ENCODE results near the gene PDZD4. TPM values are rescaled to one million over a fixed set of nuclear protein-coding genes. Genes with fewer than 3 reads are reported as not detected.
A peak's percentile ranks its signal among the peaks of the same experiment; 100 is the strongest.

PDZD4 gene
- total and polyA plus RNA-seq, 5 donors: 3.6 to 6.9 (median 4.7) TPM

- Histone ChIP-seq H3K9me3 (ENCODE audit: control insufficient read depth, low read length) (no peaks in the 10 kb centered on the region), H3K4me3 (ENCODE audit: low read length) (no peak overlapping the region), H3K27ac (ENCODE audit: low read length) (no peak overlapping the region), H3K27me3 (ENCODE audit: control insufficient read depth, insufficient read depth) (no peaks in the 10 kb centered on the region), H3K4me1 (ENCODE audit: control insufficient read depth, insufficient read depth, low read length) (no peaks in the 10 kb centered on the region)
- intact Hi-C loops (cut with DNase I): loop anchor here in 2 of 4 donors (10.0 kb wide), 1 partner anchor 186 kb away; no protein-coding TSS in a partner anchor
- peak; percentile 12 to 60 (median 46) for DNase-seq
- no peak for ATAC-seq
- WGBS: 75% methylated on average over 22 of the region's 22 CpGs
Observed at GRCh38 chrX:153768311-153769157, 61.8 kb downstream of the PDZD4 start.

GRCh38 chrX:153767674-153768055 lies 62.7 kb downstream of the PDZD4 start:
- Histone ChIP-seq H3K4me1 (ENCODE audit: control insufficient read depth, insufficient read depth, low read length) (no peaks in the 10 kb centered on the region), H3K4me3 (ENCODE audit: low read length) (no peak overlapping the region), H3K9me3 (ENCODE audit: control insufficient read depth, low read length) (no peaks in the 10 kb centered on the region), H3K27me3 (ENCODE audit: control insufficient read depth, insufficient read depth) (no peaks in the 10 kb centered on the region), H3K27ac (ENCODE audit: low read length) (no peak overlapping the region)
- WGBS: 95% methylated on average over 20 of the region's 20 CpGs
- intact Hi-C loops (cut with DNase I): loop anchor here in 2 of 4 donors (10.0 kb wide), 1 partner anchor 187 kb away; no protein-coding TSS in a partner anchor
- ATAC-seq (no peak), DNase-seq (peak in 1 of 3 donors; percentile 49)

GRCh38 chrX:153766871-153767673 lies 63.3 kb downstream of the PDZD4 start:
- Histone ChIP-seq H3K4me1 (ENCODE audit: control insufficient read depth, insufficient read depth, low read length) (no peaks in the 10 kb centered on the region), H3K27me3 (ENCODE audit: control insufficient read depth, insufficient read depth) (no peaks in the 10 kb centered on the region), H3K4me3 (ENCODE audit: low read length) (no peak overlapping the region), H3K9me3 (ENCODE audit: control insufficient read depth, low read length) (no peaks in the 10 kb centered on the region), H3K27ac (ENCODE audit: low read length) (no peak overlapping the region)
- intact Hi-C loops (cut with DNase I): loop anchor here in 2 of 4 donors (10.0 kb wide), 1 partner anchor 188 kb away; no protein-coding TSS in a partner anchor
- DNase-seq: peak; percentile 24 to 62 (median 35)
- WGBS: 88% methylated on average over 56 of the region's 56 CpGs
- ATAC-seq: no peak

GRCh38 chrX:153766098-153766817 lies 64.1 kb downstream of the PDZD4 start:
- 35% methylated on average over 21 of the region's 21 CpGs for WGBS
- Histone ChIP-seq H3K4me3 (ENCODE audit: low read length) (peak overlapping the region; percentile 20), H3K27ac (ENCODE audit: low read length) (peak overlapping the region; percentile 49), H3K4me1 (ENCODE audit: control insufficient read depth, insufficient read depth, low read length) (no peaks in the 10 kb centered on the region), H3K27me3 (ENCODE audit: control insufficient read depth, insufficient read depth) (no peaks in the 10 kb centered on the region), H3K9me3 (ENCODE audit: control insufficient read depth, low read length) (no peaks in the 10 kb centered on the region)
- intact Hi-C loops (cut with DNase I): loop anchor here in 2 of 4 donors (10.0 kb wide), 1 partner anchor 189 kb away; no protein-coding TSS in a partner anchor
- ATAC-seq (peak in 1 of 2 donors; percentile 6), DNase-seq (peak; percentile 29 to 63 (median 49))

- Histone ChIP-seq H3K4me1 (ENCODE audit: control insufficient read depth, insufficient read depth, low read length) (no peaks in the 10 kb centered on the region), H3K9me3 (ENCODE audit: control insufficient read depth, low read length) (no peaks in the 10 kb centered on the region), H3K4me3 (ENCODE audit: low read length) (peak overlapping the region; percentile 20), H3K27me3 (ENCODE audit: control insufficient read depth, insufficient read depth) (no peaks in the 10 kb centered on the region), H3K27ac (ENCODE audit: low read length) (peak overlapping the region; percentile 49)
- ATAC-seq: peak; percentile 62 to 69
- intact Hi-C loops (cut with DNase I): loop anchor here in 3 of 4 donors (2.0 to 10.0 kb wide), 2 partner anchors 187 to 189 kb away; no protein-coding TSS in a partner anchor
- DNase-seq: peak; percentile 39 to 82 (median 72)
- 28% methylated on average over 22 of the region's 27 CpGs for WGBS
Observed at GRCh38 chrX:153765138-153766079, 64.9 kb downstream of the PDZD4 start.

- intact Hi-C loops (cut with DNase I): loop anchor here in 3 of 4 donors (2.0 to 10.0 kb wide), 2 partner anchors 188 to 190 kb away; no protein-coding TSS in a partner anchor
- no peaks in the 10 kb centered on the region for H3K4me1 ChIP-seq (ENCODE audit: control insufficient read depth, insufficient read depth, low read length)
- ATAC-seq (peak; percentile 5 to 23), DNase-seq (peak in 2 of 3 donors; percentile 30 to 65)
- no peaks in the 10 kb centered on the region for H3K27me3 ChIP-seq (ENCODE audit: control insufficient read depth, insufficient read depth)
- WGBS: 70% methylated on average over 7 of the region's 7 CpGs
- H3K9me3 ChIP-seq (ENCODE audit: control insufficient read depth, low read length): no peaks in the 10 kb centered on the region
- no peak overlapping the region for H3K27ac ChIP-seq (ENCODE audit: low read length)
- no peak overlapping the region for H3K4me3 ChIP-seq (ENCODE audit: low read length)
Observed at GRCh38 chrX:153764786-153765137, 65.6 kb downstream of the PDZD4 start.

GRCh38 chrX:153763989-153764755 lies 66.2 kb downstream of the PDZD4 start, which contains the start of gene PLXNB3:
TSS of gene PLXNB3 (plus strand) at chrX:153764249. CDS start at chrX:153765536, 1,287 bp downstream.
- Histone ChIP-seq H3K27ac (ENCODE audit: low read length) (no peak within 1 kb of the TSS), H3K4me3 (ENCODE audit: low read length) (no peak within 1 kb of the TSS), H3K4me1 (ENCODE audit: control insufficient read depth, insufficient read depth, low read length) (no peaks in the 10 kb centered on the region), H3K9me3 (ENCODE audit: control insufficient read depth, low read length) (no peaks in the 10 kb centered on the region), H3K27me3 (ENCODE audit: control insufficient read depth, insufficient read depth) (no peaks in the 10 kb centered on the region)
- intact Hi-C loops (cut with DNase I): loop anchor here in 3 of 4 donors (2.0 to 10.0 kb wide), 2 partner anchors 189 to 191 kb away; no protein-coding TSS in a partner anchor
- 29% methylated on average over 26 of the region's 26 CpGs for WGBS
- ATAC-seq: peak; percentile 73 to 79
- DNase-seq: peak; percentile 78 to 91 (median 91)

- intact Hi-C loops (cut with DNase I): loop anchor here in 2 of 4 donors (10.0 kb wide), 1 partner anchor 191 kb away; no protein-coding TSS in a partner anchor
- no peaks in the 10 kb centered on the region for H3K9me3 ChIP-seq (ENCODE audit: control insufficient read depth, low read length)
- no peaks in the 10 kb centered on the region for H3K4me1 ChIP-seq (ENCODE audit: control insufficient read depth, insufficient read depth, low read length)
- DNase-seq (peak in 2 of 3 donors; percentile 30 to 44), ATAC-seq (no peak)
- no peak overlapping the region for H3K27ac ChIP-seq (ENCODE audit: low read length)
- WGBS: 89% methylated on average over 15 of the region's 18 CpGs
- H3K27me3 ChIP-seq (ENCODE audit: control insufficient read depth, insufficient read depth): no peaks in the 10 kb centered on the region
- no peak overlapping the region for H3K4me3 ChIP-seq (ENCODE audit: low read length)
Observed at GRCh38 chrX:153763298-153763932, 66.9 kb downstream of the PDZD4 start.

Measured in right cardiac atrium (tissue), 5 donors.